GM21390 (cell line): ENCODE data around the gene MAPK1.
"Not testable (repeated sequence)": the region's sequence is repeated elsewhere in the genome, so short reads cannot be mapped to it uniquely, and the experiment has no call there.

ENCODE experiments used
- ATAC-seq: cut with Tn5 transposase; IDR thresholded peaks from one replicate; pipeline ENCODE4 v1.9.1; 2021; ENCODE audit not compliant: unreplicated experiment

The MAPK1 gene

GRCh38 chr22:21823740-21824444 is 43.6 kb downstream of the MAPK1 start:
- no peak for ATAC-seq

DNA sequence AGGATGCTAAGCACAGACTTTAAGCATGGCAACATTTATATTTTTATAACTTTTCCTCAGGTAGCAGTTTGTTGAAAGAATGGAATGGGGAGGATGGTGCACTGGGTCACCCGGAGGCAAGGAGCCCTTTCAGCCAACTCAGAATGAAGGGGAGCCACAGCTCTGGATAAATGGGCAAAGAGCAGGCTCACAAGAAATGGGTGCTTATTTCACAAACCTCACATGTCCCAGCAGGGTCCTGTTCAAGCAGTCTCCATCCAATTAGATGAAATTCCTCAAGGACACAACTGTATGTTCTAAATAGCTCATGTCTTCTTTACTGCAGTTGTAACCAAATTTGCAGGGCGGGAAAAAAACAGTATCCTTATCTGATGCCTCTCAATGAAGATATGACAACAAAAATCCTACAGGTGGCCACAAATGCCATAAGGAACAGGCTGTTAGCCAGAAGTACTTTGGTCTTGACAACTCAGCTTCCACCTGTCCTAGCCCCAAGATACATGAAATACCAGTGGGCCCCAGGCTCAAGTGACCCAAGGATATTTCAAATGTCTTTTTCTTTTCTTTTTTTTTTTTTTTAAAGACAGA is 48.2 kb downstream of the MAPK1 start:
- no peak for ATAC-seq

DNA sequence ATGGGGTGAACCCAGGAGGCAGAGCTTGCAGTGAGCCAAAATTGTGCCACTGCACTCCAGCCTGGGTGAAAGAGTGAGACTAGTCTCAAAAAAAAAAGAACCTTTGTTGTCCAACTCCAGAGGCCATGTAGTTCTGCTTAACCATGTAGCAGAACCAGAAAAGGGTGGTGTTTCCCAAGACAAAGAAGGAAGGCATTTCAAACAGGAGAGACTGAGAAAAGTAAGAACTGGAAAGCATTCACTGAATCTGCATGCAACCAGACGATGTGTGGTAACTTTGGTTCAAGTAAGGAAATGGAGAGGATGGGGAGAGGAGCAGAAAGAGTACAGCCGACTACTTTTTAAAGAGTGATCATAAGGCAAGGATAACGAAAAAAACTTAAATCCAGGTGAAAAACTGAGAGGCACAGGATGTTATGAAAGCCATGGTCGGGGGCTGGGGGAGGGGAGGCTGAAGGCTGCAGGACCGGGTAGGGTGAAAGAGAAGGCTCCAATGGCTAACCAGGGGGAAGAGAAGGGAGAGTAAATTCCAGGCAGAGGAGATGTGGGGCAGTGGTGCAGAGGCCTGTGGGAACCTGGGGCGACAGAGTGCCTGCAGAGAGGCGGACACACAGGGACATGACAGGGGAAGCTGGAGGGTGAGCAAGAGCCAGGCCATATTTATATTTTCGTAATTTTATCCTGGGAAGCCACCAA is 48.8 kb downstream of the MAPK1 start:
- ATAC-seq, result no peak

- ATAC-seq, result not testable (repeated sequence)
These were observed 50.0 kb downstream of the MAPK1 start for GRCh38 chr22:21817497-21817853.

DNA sequence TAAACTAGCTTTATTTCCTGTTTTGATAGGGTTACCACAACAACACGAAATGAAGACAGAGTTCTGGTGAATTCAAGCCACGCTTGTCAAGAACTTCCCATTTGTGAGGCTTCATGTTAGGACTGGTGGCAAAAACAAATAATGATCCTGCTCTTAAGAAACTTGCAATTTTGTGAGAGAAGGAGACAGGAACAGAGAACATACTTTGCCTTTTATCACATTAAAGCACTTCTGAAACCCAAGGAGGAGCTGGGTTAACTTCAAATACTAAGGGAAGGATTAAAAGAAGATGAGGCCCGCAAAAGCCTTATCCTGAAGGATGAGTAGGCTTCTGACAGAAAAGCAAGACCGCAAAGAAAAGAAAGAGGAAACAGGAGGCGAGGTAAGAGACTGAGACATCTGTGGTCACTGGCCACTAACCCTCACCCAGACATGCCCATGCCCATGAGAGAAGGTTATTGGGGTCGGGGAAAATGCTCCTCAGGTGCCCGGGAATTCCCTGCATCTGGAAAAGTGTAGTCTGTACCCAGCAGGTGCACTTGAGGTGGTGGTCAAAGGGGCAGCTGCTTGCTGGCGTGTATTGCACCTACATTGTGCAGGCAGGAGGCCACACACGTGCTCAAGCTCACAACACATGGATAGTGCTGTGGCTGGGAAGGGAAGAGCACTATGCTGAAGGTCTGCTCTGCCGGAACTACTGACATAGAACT is 50.5 kb downstream of the MAPK1 start:
- ATAC-seq, result no peak

DNA sequence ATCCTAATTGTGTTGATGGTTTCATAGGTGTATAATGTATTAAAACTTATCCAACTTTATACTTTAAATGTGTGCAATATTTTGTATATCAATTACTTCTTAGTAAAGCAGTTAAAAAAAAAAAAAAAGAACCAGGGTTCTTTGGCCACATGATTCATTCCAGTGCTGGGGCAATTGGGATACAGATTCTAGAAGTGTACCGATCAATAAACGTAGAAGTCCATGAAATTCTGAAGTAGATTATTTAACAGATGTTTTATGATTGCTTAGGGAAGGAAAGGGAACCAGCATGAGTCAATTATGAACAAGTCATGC is 51.0 kb downstream of the MAPK1 start:
- ATAC-seq, result no peak

DNA sequence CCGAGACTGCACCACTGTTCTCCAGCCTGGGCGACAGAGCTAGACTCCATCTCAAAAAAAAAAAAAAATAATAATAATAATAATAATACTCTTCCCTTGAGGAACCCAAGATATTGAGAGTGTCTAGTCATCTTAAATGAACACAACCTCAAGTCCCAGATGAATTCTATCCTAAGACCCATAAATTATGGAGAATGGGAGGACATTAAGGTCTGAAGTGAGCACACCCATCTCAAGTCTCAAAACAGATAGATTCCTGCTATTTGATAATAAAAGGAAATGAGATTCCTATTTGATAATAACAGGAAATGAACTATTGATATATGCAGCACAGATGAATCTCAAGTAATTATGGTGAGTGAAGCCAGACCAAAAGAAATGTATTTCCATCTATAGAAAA is 51.5 kb downstream of the MAPK1 start:
- ATAC-seq, result no peak

DNA sequence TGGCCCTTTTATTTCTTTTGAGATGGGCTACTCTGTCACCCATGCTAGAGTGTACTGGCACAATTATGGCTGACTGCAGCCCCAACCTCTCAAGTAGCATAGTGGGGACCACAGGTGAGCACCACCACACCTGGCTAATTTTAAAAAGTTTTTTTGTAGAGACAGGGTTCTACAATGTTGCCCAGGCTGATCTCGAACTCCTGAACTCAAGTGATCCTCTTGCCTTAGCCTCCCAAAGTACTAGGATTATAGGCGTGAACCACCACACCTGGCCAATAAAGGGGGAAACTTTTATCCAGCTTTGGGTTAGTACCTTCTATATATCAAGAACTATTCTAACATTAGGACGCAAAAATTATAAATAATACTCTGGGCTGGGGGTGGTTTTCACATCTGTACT is 52.1 kb downstream of the MAPK1 start:
- ATAC-seq, result no peak

DNA sequence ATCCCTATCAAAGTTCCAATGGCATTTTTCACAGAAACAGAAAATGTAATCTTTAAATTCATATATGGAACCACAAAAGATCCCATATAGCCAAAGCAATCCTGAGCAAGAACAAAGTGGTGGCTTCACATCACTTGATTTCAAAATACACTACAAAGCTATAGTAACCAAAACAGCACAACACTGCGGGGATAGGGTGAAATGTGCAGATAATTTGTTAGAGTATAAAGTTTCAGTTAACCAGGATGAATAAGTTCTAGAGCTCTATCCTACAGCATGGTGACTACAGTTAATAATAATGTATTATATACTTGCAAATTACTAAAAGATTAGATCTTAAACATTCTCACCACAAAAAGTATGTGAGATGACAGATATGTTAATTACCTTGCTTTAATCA is 55.5 kb downstream of the MAPK1 start:
- ATAC-seq, result no peak

DNA sequence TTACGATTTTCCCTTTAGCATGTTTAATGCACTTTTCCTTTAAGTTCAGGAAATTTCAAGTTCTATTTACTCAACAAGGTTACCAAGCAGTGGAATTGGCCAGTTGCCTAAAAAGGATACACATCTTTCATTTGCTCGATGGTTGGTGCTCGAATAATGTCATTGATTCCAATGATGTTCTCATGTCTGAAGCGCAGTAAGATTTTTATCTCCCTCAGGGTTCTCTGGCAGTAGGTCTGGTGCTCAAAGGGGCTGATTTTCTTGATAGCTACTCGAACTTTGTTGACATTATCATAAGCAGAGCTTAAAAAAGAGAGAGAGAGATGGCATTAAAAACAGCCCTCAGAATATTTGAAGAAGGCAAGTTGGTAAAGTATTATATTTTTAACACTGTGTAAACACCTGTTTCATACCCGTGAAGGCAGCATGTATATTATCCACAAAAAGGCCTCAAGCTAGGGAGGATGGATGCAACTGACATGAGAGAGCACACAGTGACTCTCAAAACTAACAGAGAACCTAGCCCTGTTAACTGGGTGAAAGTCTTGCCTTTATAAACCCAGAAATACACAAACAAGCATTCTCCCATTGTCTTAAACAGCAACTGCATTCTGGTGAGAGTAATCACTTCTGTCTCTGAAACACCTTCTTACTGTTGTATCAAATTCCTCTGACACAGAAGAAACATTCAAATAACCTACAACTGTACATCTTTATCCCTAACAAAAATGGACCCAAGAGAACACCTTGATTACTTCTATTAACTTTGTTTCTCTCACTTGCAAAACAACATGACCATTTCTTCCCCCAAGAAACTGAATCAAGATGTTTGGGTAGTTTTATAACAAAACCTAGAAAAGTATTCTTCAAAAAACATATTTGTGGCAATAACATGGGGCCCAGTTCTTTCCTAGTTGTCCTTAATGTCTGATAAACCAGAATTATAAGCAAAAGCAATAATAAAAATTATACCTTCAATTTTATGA is 59.6 kb downstream of the MAPK1 start:
- no peak for ATAC-seq

- not testable (repeated sequence) for ATAC-seq
These were observed 62.1 kb downstream of the MAPK1 start for GRCh38 chr22:21805325-21805724.

GRCh38 chr22:21803811-21804249 is 63.6 kb downstream of the MAPK1 start:
- no peak for ATAC-seq

DNA sequence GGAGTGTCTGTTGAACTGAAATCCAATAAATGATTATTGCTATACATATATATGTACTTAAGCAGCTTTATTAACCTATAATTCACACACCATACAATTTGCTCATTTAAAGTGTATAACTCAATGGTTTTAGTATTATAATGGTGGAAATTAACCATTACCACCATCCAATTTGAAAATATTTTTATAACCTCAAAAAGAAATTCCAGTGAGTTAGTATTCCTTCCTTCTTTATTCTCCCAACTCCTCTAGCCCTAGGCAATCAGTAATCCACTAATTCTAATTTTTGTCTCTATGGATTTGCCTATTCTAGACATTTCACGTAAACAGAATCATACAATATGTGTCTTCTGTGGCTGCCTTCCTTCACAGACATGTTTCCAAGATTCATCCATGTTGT is 64.8 kb downstream of the MAPK1 start:
- ATAC-seq, result no peak

DNA sequence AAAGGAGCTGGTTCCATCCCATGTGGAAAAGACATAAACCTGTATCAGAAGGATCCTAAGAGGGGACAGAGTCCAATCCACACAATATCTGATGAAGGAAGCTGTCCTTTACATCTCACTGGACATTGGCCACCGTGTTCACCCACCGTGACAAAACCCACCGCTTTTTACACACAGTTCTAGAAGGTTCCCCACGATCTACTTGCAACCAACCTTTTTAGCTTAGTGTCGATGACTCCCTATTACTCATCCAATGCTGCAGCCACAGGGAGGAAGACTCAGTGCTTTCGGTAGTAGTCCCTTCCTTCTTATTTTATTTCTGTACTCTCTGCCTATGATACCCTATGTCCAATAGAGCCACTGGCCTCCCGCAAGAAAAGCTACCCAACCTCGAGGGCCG is 65.4 kb downstream of the MAPK1 start:
- ATAC-seq, result no peak

GRCh38 chr22:21801304-21801644 is 66.2 kb downstream of the MAPK1 start:
- not testable (repeated sequence) for ATAC-seq

DNA sequence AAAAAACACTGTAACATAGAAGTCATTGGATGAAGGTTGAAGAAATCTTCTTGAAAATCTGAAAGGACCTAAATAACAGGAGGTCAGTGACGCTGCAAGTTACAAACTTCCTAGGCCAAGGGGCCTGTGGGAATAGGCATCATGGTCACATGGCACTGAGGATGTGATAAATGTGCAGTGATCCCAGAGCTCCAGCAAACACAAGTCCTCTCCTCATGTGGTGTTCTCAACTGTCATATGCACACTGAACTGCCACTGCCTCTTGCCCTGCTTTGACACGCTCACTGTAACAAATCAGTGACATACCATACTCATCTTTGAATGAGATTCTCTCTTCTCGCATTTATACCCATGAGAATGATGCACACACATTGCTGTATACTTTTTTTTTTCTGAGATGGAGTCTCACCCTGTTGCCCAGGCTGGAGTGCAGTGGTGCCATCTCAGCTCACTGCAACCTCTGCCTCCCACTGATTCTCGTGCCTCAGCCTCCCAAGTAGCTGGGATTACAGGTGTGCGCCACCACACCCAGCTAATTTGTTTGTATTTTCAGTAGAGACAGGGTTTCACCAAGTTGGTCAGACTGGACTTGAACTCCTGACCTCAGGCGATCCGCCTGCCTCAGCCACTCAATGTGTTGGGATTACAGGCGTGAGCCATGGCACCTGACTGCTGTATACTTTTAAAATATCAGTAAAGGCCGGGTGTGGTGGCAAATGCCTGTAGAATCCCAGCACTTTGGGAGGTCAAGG is 66.7 kb downstream of the MAPK1 start:
- no peak for ATAC-seq

DNA sequence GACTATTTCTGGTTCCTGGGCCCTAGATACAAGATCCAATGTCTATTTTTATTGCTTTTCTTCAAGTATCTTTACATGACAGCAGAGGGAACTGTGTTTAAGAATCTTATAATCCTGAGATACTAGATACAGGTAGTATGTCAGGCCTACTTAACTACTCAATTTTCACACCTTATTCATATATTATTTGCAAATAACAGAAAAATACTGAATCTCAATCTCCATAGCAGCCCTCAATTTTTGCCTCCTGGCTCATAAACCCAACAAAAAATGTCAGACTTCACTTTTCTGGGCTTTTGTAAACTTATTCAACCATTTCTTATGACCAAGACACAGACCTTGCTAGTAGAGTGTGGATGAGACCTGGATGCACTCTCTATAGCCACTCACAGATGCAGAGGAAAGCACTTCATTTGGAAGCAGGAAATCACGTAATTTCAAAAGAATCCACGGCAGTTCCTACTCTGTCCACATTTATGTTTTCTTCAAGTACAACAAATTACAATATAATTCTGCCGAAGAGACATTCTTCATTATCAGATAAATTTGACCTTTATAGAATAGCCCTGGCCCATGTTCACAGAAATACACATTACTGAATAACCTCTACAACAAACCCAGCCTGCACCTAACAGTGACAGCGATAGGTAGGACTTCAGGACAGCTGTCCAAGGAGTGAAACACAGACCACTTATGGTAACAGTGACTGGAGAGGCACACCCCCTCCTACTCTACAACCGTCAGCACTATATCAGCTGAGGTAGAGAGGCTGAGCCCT is 69.8 kb downstream of the MAPK1 start:
- ATAC-seq, result no peak

GRCh38 chr22:21796863-21797262 is 70.6 kb downstream of the MAPK1 start:
- ATAC-seq, result no peak

GRCh38 chr22:21796231-21796630 is 71.2 kb downstream of the MAPK1 start:
- no peak for ATAC-seq
